ENCODE results near the gene TSPAN5.

The TSPAN5 gene

GRCh38 chr4:98570151-98570797 is 88.1 kb downstream of the TSPAN5 start:
- H3F3A ChIP-seq (ENCODE audit: insufficient read depth), result no peaks in the 10 kb centered on the region
- no peak for TF ChIP-seq CTCF (IDR thresholded peaks at IDR 0.05; ENCODE audit: insufficient read depth, low read length, poor library complexity, severe bottlenecking)
- TF ChIP-seq EZH2phosphoT487 (conservative IDR thresholded peaks at IDR 0.05; ENCODE audit: low read length), result no peak
- no peaks in the 10 kb centered on the region for H4K20me1 ChIP-seq (ENCODE audit: low read depth, low read length)
- no peaks in the 10 kb centered on the region for H3K9me3 ChIP-seq (ENCODE audit: insufficient read depth, low read length)
- no peak overlapping the region for H2AFZ ChIP-seq (ENCODE audit: low read depth, low read length, severe bottlenecking)
- H3K27ac ChIP-seq (ENCODE audit: low read depth, low read length), result no peak overlapping the region
- H3K4me3 ChIP-seq (ENCODE audit: insufficient read depth, low read length, poor library complexity, severe bottlenecking), result no peak overlapping the region
- no peaks in the 10 kb centered on the region for H3K36me3 ChIP-seq (ENCODE audit: low read length)
- H3K4me2 ChIP-seq (ENCODE audit: low read depth, low read length, poor library complexity, severe bottlenecking), result no peak overlapping the region
- no peaks in the 10 kb centered on the region for H3K9me2 ChIP-seq (replicated peaks; ENCODE audit: insufficient read depth, low read length)
- no peak overlapping the region for H3K9ac ChIP-seq (ENCODE audit: low read length)
- no peaks in the 10 kb centered on the region for H3K79me2 ChIP-seq (ENCODE audit: insufficient read depth, low read length)
- H3K27me3 ChIP-seq (ENCODE audit: low read length), result no peaks in the 10 kb centered on the region

- Histone ChIP-seq H4K20me1 (ENCODE audit: low read depth, low read length) (no peaks in the 10 kb centered on the region), H3K27me3 (ENCODE audit: low read length) (no peaks in the 10 kb centered on the region), H3K79me2 (ENCODE audit: insufficient read depth, low read length) (no peaks in the 10 kb centered on the region), H3K36me3 (ENCODE audit: low read length) (no peaks in the 10 kb centered on the region), H3K9ac (ENCODE audit: low read length) (no peak overlapping the region), H3K9me2 (replicated peaks; ENCODE audit: insufficient read depth, low read length) (no peaks in the 10 kb centered on the region), H2AFZ (ENCODE audit: low read depth, low read length, severe bottlenecking) (no peak overlapping the region), H3K27ac (ENCODE audit: low read depth, low read length) (no peak overlapping the region), H3K4me3 (ENCODE audit: insufficient read depth, low read length, poor library complexity, severe bottlenecking) (no peak overlapping the region), H3F3A (ENCODE audit: insufficient read depth) (no peaks in the 10 kb centered on the region), H3K4me2 (ENCODE audit: low read depth, low read length, poor library complexity, severe bottlenecking) (no peak overlapping the region), H3K9me3 (ENCODE audit: insufficient read depth, low read length) (no peaks in the 10 kb centered on the region)
- no peak for TF ChIP-seq EZH2phosphoT487 (conservative IDR thresholded peaks at IDR 0.05; ENCODE audit: low read length)
Measured at GRCh38 chr4:98568941-98569663, 89.3 kb downstream of the TSPAN5 start.

GRCh38 chr4:98567611-98568010 is 90.8 kb downstream of the TSPAN5 start:
- H3F3A ChIP-seq (ENCODE audit: insufficient read depth), result no peaks in the 10 kb centered on the region
- no peaks in the 10 kb centered on the region for H3K79me2 ChIP-seq (ENCODE audit: insufficient read depth, low read length)
- H2AFZ ChIP-seq (ENCODE audit: low read depth, low read length, severe bottlenecking), result no peak overlapping the region
- no peaks in the 10 kb centered on the region for H4K20me1 ChIP-seq (ENCODE audit: low read depth, low read length)
- H3K36me3 ChIP-seq (ENCODE audit: low read length), result no peaks in the 10 kb centered on the region
- TF ChIP-seq EZH2phosphoT487 (conservative IDR thresholded peaks at IDR 0.05; ENCODE audit: low read length) (no peak), CTCF (IDR thresholded peaks at IDR 0.05; ENCODE audit: insufficient read depth, low read length, poor library complexity, severe bottlenecking) (no peak)
- H3K9me2 ChIP-seq (replicated peaks; ENCODE audit: insufficient read depth, low read length), result no peaks in the 10 kb centered on the region
- H3K9ac ChIP-seq (ENCODE audit: low read length), result no peak overlapping the region
- H3K27ac ChIP-seq (ENCODE audit: low read depth, low read length), result no peak overlapping the region
- H3K4me2 ChIP-seq (ENCODE audit: low read depth, low read length, poor library complexity, severe bottlenecking), result no peak overlapping the region
- H3K4me3 ChIP-seq (ENCODE audit: insufficient read depth, low read length, poor library complexity, severe bottlenecking), result no peak overlapping the region
- no peaks in the 10 kb centered on the region for H3K9me3 ChIP-seq (ENCODE audit: insufficient read depth, low read length)
- no peaks in the 10 kb centered on the region for H3K27me3 ChIP-seq (ENCODE audit: low read length)

All from SU-DHL-6 (cell line).